CD4-positive, alpha-beta T cell treated with Interleukin-4 for 4 hours (primary cell): ENCODE results near the gene IQGAP3.

Source experiments
- DNase-seq: peaks from one replicate; pipeline ENCODE4 v3.0.0-alpha.2; 2020

IQGAP3 gene

GRCh38 chr1:156479093-156480015 lies 93.0 kb downstream of the IQGAP3 start:
- no peak for DNase-seq

GRCh38 chr1:156478250-156478627 lies 94.1 kb downstream of the IQGAP3 start:
- DNase-seq, result no peak

GRCh38 chr1:156477526-156478249 lies 94.7 kb downstream of the IQGAP3 start:
- no peak for DNase-seq

DNA sequence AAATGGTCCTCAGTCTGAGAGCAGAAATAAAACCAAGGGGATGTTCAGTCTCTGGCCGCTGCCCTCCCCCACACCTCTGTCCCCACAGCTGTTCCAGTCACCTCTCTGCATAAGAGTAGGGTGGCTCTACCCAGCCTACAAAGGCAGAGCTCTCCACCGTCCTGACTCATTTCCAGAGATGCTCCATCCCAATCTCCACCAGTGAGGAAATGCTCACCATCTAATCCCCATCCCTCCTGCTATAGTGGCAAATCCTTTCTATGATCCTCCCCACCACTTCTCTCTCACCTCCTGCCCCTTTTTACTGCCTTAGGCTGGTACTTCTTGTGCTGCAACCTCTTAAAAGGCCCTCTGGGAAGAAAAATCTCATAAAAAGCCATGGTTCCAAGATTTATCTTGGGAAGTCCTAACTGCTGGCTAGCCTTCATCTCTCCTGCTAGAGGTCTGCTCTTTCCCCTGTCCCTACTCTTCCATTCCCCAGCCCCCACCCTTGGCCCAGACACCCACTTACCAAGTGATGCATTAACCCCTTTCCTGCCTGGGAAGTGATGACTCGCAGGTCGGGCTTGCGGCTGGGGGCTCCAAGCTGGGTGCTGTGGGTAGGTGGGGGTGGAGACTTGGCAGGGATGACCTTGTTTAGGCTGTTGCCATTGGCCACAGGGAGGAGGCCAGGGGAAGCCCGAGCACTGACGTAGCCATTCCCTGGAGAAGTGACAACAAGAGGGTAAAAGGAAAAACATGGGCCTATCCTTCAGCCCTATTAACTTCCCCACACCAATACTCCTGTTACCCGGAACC lies 95.7 kb downstream of the IQGAP3 start:
- DNase-seq, result no peak

DNA sequence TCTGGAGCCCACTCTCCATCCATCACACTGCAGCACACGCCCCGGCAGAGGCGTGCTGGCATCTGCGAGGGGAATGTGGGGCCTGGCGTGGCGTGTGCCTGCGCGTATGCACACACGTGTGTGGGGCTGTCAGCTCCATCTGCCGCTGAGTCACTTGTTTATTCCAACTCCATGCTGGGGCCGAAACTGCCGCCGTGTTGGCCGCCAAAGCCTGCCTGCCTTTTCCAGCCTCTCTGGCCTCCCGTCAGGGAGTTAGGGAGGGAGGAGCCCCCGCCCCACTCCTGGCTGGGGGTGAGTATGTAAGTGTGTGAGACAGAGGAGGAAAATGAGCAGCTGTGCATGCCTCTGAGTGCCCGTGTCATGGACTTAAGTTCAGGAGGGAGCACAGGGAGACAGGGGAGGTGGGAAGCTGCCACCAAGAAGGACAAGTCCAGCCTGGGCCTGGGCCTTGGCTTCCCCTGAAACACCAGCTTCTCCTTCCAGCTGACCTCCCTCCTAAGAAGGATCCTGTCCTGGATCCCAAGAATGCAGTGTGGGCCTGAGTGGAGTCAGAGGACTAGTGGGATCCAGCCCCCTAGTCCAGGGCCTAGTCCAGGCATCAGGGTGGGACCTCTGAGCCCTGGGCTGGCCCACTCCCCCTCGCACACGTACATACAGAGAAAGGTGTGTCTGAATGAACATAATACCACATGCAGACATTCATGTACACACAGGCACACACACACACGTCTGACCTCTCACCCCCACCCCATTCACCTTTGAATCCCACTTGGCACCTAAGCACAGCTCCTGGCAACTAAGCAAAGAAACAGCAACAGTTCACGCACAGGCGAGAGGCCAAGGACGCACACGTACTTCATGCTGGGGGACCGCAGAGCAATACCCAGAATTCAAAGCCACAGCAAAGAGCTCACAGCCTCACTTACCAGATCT lies 96.5 kb downstream of the IQGAP3 start:
- DNase-seq, result no peak
